Fibroblast of lung (primary cell): ENCODE data around the gene UNC13C. TPM values are rescaled to one million over a fixed set of nuclear protein-coding genes. Genes with fewer than 3 reads are reported as not detected.

Source experiments
- DNase-seq, 2 donors: peaks; one replicate each; pipeline versions ENCODE4 v3.0.0 to v3.0.0-alpha.2; 2010; ENCODE audit warnings: low read depth in 2 of 2
- H2AFZ ChIP-seq: 2 replicates; pipeline ENCODE4 v1.5.1; 2012; ENCODE audit warnings: low read length, control low read depth, inconsistent platforms
- H3K27ac ChIP-seq: 2 replicates; pipeline ENCODE4 v1.5.1; 2011; ENCODE audit warnings: low read length, control low read depth; ENCODE audit not compliant: insufficient read depth
- H3K27me3 ChIP-seq: 2 replicates; pipeline ENCODE4 v1.5.1; 2011; ENCODE audit warnings: mild to moderate bottlenecking, low read length; ENCODE audit not compliant: control insufficient read depth, insufficient read depth
- H3K36me3 ChIP-seq: 2 replicates; pipeline ENCODE4 v1.5.1; 2011; ENCODE audit warnings: low read length; ENCODE audit not compliant: control insufficient read depth, insufficient read depth
- H3K4me1 ChIP-seq: 2 replicates; pipeline ENCODE4 v1.5.1; 2011; ENCODE audit warnings: low read length; ENCODE audit not compliant: control insufficient read depth, insufficient read depth; ENCODE audit errors: extremely low read depth
- H3K4me2 ChIP-seq: 2 replicates; pipeline ENCODE4 v1.5.1; 2011; ENCODE audit warnings: low read length, control low read depth; ENCODE audit not compliant: insufficient read depth; ENCODE audit errors: extremely low read depth
- H3K4me3 ChIP-seq, 4 experiments: fragments of 200-600 bp in 1 of 4; sonication (generic) in 1 of 4; replicated peaks in 1 of 4; 2 replicates each; pipeline ENCODE4 v1.5.1; 2011 to 2016; ENCODE audit warnings: low read length in 4 of 4, low read depth in 3 of 4, mild to moderate bottlenecking in 3 of 4, control low read depth in 2 of 4, inconsistent platforms in 1 of 4, mixed read lengths in 1 of 4; ENCODE audit not compliant: insufficient read depth in 1 of 4; ENCODE audit errors: control extremely low read depth in 1 of 4
- H3K79me2 ChIP-seq: 2 replicates; pipeline ENCODE4 v1.5.1; 2012; ENCODE audit warnings: mild to moderate bottlenecking, low read length, inconsistent platforms; ENCODE audit not compliant: control insufficient read depth, insufficient read depth
- H3K9ac ChIP-seq: 2 replicates; pipeline ENCODE4 v1.5.1; 2011; ENCODE audit warnings: mild to moderate bottlenecking, low read length, control low read depth; ENCODE audit not compliant: insufficient read depth
- H3K9me3 ChIP-seq: 2 replicates; pipeline ENCODE4 v1.5.1; 2012; ENCODE audit warnings: low read depth, low read length; ENCODE audit not compliant: control insufficient read depth, insufficient read depth
- H4K20me1 ChIP-seq: 2 replicates; pipeline ENCODE4 v1.5.1; 2011; ENCODE audit warnings: low read length; ENCODE audit not compliant: control insufficient read depth, insufficient read depth; ENCODE audit errors: extremely low read depth
- CTCF ChIP-seq, 2 donors: IDR thresholded peaks in 1 of 2; conservative IDR thresholded peaks in 1 of 2; 1 replicate in 1 of 2; 2 replicates in 1 of 2; pipeline ENCODE4 v1.5.1; 2011 to 2012; ENCODE audit warnings: low read length in 2 of 2, control low read depth in 1 of 2, inconsistent platforms in 1 of 2, low read depth in 1 of 2, mild to moderate bottlenecking in 1 of 2
- EZH2 ChIP-seq: IDR thresholded peaks from 2 replicates; pipeline ENCODE4 v1.5.1; 2012; ENCODE audit warnings: low read length, control low read depth, mild to moderate bottlenecking; ENCODE audit errors: missing control alignments
- polyA plus RNA-seq, 2 donors: library from polyadenylated mRNA; depleted of rRNA in 1 of 2; stranded (reverse) in 1 of 2; unstranded in 1 of 2; fragments of >200 nt; gene quantifications; 2 replicates each; pipeline ENCODE4 v1.2.1, GENCODE V29; 2011 to 2012; ENCODE audit warnings: missing spikeins in 1 of 2
- total RNA-seq: library from RNA; depleted of rRNA; stranded (reverse); fragments of >200 nt; gene quantifications from 2 replicates; pipeline ENCODE4 v1.2.1, GENCODE V29; 2014

The UNC13C gene
- total and polyA plus RNA-seq, 2 donors (not counting 1 experiment from before 2014, with no cell fraction given), result not detected

GRCh38 chr15:54082836-54083492 lies 104.7 kb downstream of the UNC13C start:
- H3K4me1 ChIP-seq, result no peaks in the 10 kb centered on the region
- no peaks in the 10 kb centered on the region for H4K20me1 ChIP-seq
- no peak overlapping the region for H3K4me3 ChIP-seq
- no peaks in the 10 kb centered on the region for H3K9me3 ChIP-seq
- TF ChIP-seq EZH2, result no peak
- TF ChIP-seq CTCF (conservative IDR thresholded peaks at IDR 0.05 in 1 of 2, IDR thresholded peaks at IDR 0.05 in 1 of 2; ENCODE audit: low read depth in 1 of 2, low read length in 2 of 2), result peak; percentile 29 to 85
- DNase-seq, result peak in 1 of 2 donors; percentile 10
- H3K4me2 ChIP-seq, result no peak overlapping the region
- H3K27ac ChIP-seq, result no peak overlapping the region
- H2AFZ ChIP-seq, result no peak overlapping the region
- H3K9ac ChIP-seq, result no peak overlapping the region
- no peaks in the 10 kb centered on the region for H3K79me2 ChIP-seq
- no peaks in the 10 kb centered on the region for H3K27me3 ChIP-seq
- H3K36me3 ChIP-seq, result no peaks in the 10 kb centered on the region

DNA sequence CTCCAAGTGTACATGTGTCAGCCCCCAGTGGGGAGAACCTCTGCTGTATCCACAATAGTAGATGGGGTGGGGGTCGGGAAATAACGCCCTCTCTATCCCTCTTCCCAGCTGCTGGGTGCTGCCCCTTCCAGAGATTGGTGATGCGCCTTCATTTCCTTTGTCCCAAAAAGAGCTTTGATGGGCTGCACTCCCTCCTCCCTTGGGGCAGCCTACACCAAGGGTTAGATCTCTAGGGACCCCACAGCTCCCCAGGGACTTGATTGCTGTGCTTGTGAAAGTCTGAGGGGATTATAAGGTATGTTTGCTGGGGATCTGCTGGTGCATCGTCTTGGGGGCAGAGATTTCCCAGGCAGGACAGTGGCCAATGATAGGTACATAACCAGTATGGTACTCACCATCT lies 105.3 kb downstream of the UNC13C start:
- Histone ChIP-seq H3K4me2 (no peak overlapping the region), H3K79me2 (no peaks in the 10 kb centered on the region), H3K27me3 (no peaks in the 10 kb centered on the region), H4K20me1 (no peaks in the 10 kb centered on the region), H3K9ac (no peak overlapping the region), H3K27ac (no peak overlapping the region), H3K9me3 (no peaks in the 10 kb centered on the region), H3K36me3 (no peaks in the 10 kb centered on the region), H3K4me3 (no peak overlapping the region), H2AFZ (no peak overlapping the region), H3K4me1 (no peaks in the 10 kb centered on the region)
- TF ChIP-seq CTCF (conservative IDR thresholded peaks at IDR 0.05 in 1 of 2, IDR thresholded peaks at IDR 0.05 in 1 of 2; ENCODE audit: low read depth in 1 of 2, low read length in 2 of 2), result no peak
- no peak for DNase-seq

- Histone ChIP-seq H2AFZ (no peak overlapping the region), H3K4me3 (no peak overlapping the region), H3K79me2 (no peaks in the 10 kb centered on the region), H3K4me1 (no peaks in the 10 kb centered on the region), H3K27me3 (no peaks in the 10 kb centered on the region), H3K9ac (no peak overlapping the region), H3K36me3 (no peaks in the 10 kb centered on the region), H3K4me2 (no peak overlapping the region), H3K9me3 (no peaks in the 10 kb centered on the region), H3K27ac (no peak overlapping the region), H4K20me1 (no peaks in the 10 kb centered on the region)
- TF ChIP-seq CTCF (conservative IDR thresholded peaks at IDR 0.05 in 1 of 2, IDR thresholded peaks at IDR 0.05 in 1 of 2; ENCODE audit: low read depth in 1 of 2, low read length in 2 of 2) (no peak), EZH2 (no peak)
- no peak for DNase-seq
Observed at GRCh38 chr15:54083991-54084390, 105.8 kb downstream of the UNC13C start.
